ENCODE measurements around the gene APCDD1L.

DNA sequence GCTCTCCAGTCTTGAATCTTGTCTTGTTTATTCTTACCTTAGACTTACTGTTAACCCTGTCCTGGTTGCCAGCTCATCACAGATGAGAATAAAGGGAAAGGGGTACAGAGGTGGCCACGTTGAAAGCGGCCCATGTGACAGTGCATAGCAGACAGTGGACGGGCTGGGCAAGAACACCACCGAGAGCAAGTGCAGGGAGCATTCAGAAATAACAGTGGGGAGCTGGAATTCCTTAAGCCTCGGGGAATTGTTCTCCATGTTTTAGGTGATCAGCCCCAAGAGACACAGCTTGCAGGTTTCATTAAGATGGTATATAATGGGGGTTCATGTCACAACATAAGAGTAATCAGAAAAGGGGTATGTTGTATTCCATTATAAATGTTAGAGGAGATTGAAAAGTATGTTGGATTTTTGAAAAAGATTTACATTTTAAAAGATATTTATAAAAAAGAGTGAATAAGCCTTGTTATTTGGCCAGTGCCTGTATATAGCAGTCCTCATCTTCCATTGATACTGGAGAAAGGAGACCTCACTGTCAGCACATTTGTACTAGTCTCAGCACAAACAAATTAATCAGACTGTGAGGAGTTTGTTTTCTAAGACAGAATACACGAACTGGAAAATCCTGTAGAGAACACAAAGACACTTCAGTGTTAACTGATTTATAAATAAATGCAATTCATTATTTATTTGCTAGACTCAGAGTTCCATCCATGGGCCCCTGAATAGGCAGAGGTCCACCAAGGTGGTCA, 90.8 kb downstream of the APCDD1L start:
- no peak for TF ChIP-seq POLR2A (IDR thresholded peaks at IDR 0.05)
- TF ChIP-seq, protein P1, sequence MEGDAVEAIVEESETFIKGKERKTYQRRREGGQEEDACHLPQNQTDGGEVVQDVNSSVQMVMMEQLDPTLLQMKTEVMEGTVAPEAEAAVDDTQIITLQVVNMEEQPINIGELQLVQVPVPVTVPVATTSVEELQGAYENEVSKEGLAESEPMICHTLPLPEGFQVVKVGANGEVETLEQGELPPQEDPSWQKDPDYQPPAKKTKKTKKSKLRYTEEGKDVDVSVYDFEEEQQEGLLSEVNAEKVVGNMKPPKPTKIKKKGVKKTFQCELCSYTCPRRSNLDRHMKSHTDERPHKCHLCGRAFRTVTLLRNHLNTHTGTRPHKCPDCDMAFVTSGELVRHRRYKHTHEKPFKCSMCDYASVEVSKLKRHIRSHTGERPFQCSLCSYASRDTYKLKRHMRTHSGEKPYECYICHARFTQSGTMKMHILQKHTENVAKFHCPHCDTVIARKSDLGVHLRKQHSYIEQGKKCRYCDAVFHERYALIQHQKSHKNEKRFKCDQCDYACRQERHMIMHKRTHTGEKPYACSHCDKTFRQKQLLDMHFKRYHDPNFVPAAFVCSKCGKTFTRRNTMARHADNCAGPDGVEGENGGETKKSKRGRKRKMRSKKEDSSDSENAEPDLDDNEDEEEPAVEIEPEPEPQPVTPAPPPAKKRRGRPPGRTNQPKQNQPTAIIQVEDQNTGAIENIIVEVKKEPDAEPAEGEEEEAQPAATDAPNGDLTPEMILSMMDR (IDR thresholded peaks at IDR 0.05), result no peak

Data from esophagus squamous epithelium (tissue), 4 donors.